Activated gamma-delta T cell (primary cell): Measurements from ENCODE around the gene CHD5.
"Not testable (repeated sequence)": the region's sequence is repeated elsewhere in the genome, so short reads cannot be mapped to it uniquely, and the experiment has no call there.

ENCODE experiments used
- DNase-seq: peaks from one replicate; lab custom pipeline; 2025; lab: John Stamatoyannopoulos, UW

CHD5 gene

GRCh38 chr1:6086358-6086757, 93.8 kb downstream of the CHD5 start:
- no peak for DNase-seq

- DNase-seq = no peak
Measured at GRCh38 chr1:6085666-6086065, 94.5 kb downstream of the CHD5 start.

DNA sequence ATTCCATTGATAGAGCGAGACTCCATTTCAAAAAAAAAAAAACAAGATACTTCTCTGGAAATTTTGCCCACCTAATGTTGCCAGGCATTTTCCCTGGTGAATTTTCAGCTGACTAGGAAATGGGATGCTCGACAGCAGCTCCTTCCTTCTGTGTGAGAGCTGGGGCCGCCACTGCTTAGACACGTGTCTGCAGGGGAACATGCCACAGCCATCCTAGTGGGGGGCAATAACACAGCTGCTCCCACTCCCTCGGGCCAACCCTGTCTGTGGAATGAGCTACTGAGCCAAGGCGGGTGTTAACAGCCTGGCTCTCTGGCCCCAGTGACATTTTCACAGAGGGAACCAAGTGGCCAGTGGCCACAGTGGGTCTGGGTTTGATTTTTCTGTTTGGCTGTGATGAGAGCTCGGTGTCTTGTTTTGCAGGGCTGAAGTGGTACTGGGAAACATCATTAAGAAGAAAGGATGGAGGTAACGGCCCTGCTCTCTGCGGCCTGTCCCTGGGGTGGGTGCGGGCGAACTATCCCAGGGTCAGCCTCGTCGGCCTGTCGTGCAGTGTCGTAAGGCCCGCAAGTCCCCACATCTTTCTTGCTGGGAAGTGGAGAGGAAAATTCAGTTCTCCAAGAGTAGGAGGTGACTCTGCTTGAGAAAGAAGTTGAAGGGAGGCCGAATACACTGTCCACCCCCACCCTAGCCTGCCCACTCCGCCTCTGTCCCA, 95.2 kb downstream of the CHD5 start:
- DNase-seq = no peak

DNA sequence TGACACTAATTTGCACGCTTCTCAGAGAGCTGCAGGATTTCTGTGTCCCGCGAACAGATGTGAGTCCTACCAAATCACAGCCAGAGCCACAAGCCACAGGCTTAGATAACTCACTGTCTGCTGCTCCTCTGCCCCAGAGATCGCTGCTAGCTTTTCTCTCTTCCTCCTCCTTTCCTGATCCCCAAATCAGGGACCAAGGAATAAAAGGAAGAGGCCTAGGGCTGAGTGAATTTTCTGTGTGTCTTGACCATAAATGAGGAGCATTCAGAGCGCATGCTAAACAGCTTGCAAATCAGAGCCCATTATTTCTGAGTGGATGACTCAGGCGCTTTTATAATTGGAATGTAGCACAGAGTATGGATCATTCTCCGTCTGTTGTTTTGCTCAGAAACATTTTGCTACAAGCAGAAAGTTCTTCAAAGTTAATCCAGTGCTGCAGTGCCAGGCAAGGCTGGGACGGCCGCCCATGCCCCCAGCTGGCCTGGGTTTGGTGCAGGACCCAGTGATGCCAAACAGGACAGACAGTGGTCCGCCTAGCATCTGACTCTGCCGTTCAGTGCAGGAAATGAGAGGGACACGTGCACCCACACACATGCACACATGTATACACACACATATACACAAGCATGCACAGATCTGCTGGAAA, 96.2 kb downstream of the CHD5 start:
- DNase-seq = no peak

GRCh38 chr1:6083385-6083784, 96.7 kb downstream of the CHD5 start:
- no peak for DNase-seq

DNA sequence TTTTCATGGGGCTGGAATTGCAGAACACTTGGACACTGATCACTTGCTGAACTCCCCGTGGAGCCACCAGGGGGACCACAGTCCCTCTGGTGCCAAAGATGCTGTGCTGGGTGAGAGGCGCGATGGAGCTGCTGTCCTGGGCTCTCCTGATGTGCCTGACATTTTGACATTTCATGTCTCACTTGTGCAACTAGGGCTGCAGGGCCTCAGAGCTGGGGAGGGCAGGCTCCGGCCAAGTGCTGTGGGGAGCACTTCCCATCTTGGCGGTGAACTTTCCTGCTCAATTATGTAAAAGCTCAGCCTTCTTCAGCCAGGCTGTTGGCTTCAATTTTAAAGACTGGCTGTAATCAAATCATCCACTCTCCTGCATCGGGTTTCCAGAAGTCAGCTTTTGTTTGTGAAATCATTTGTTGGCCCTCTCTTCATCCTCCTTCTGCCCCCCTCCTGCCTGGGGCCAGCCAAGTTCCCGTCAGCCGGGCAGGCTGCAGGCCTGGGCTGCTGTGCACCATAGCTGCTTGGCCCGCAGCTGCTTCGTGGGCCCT, 97.6 kb downstream of the CHD5 start:
- DNase-seq = no peak

GRCh38 chr1:6081901-6082300, 98.2 kb downstream of the CHD5 start:
- DNase-seq = no peak

- DNase-seq = no peak
Measured at GRCh38 chr1:6080469-6080868, 99.7 kb downstream of the CHD5 start.

DNA sequence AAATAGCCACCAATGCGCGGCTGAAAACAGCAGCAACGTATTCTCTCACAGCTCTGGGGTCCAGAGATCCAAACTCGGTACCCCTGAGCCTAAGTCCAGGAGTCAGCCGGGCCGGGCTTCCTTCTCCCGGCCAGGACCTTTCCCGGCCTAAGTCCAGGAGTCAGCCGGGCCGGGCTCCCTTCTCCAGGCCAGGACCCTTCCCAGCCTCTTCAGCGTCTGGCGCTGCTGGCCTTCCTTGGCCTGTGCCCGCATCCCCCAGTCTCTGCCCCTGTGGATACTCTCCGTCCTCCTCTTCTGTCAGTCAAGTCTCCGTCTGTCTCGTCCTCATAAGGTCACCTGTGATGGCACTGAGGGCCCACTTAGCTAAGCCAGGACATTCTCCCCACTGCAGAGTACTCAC, 102.2 kb downstream of the CHD5 start:
- no peak for DNase-seq

- DNase-seq = no peak
Measured at GRCh38 chr1:6077506-6077905, 102.6 kb downstream of the CHD5 start.

- not testable (repeated sequence) for DNase-seq
Measured at GRCh38 chr1:6077061-6077460, 103.1 kb downstream of the CHD5 start.

GRCh38 chr1:6075748-6076147, 104.4 kb downstream of the CHD5 start:
- no peak for DNase-seq

- DNase-seq = no peak
Measured at GRCh38 chr1:6074192-6074901, 105.8 kb downstream of the CHD5 start.

GRCh38 chr1:6073480-6074053, 106.6 kb downstream of the CHD5 start:
- no peak for DNase-seq

- no peak for DNase-seq
Measured at GRCh38 chr1:6072774-6073479, 107.2 kb downstream of the CHD5 start.

DNA sequence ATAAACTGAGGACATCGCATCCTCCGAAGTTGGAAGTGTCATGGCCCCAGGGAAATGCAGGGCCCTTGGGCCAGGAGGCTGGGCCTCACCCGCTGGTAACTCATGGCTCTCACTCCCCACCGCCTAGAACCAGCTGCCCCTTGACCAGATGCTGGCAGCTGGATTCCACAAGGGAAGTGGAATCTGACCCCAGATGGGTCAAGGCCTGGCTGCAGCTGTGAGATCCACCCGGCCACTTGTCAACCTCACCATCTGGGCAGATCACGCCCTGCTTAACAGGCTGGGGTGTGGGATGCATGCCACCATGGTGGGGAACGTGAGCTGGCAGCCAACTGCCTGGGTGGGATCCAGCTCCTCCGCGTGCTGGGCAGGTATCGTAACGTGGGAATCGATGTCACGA, 108.9 kb downstream of the CHD5 start:
- DNase-seq = no peak

DNA sequence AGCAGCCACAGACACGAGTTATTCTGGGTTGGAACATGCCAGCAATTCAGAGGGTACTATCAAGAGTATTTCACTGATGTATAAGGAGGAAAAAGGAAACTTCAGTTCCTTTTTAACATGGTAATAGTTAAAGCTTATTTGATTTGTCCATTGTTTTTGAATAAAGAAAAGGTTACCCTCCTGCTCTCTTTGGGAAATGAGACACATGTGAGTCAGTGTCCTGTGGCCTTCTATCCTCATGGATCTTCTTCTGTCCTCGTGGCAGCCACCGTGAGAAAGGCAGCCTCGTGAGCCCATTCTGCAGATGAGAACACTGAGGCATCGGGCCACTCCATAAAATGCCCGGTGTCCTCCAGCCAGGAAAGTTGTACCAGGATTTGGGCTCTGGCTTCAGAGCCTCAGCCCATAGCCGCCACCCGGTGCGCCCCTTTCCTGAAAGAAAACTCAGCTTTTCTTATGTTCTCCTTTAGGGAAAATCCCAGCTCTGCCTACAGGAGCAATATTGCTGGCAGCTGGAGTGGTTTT, 109.6 kb downstream of the CHD5 start:
- no peak for DNase-seq

GRCh38 chr1:6069573-6069972, 110.5 kb downstream of the CHD5 start:
- no peak for DNase-seq

GRCh38 chr1:6068932-6069331, 111.2 kb downstream of the CHD5 start:
- no peak for DNase-seq

DNA sequence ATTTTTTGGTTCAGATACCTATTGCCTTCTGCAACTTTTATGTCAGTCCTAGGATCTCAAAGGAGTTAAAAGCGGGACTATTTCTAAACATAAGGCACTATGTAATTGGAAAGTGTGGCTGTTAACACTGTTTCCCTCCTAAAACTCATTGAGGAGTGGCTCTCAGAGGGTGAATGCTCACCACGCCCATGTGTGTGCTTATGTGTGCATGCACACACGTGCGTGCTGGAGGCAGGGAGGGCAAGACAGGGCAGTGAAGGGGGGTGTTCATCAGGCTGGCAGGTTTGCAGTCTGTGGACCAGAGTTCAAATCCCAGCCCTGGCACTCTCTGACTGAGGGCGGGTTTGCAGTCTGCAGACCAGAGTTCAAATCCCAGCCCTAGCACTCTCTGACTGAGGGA, 112.0 kb downstream of the CHD5 start:
- DNase-seq = no peak

DNA sequence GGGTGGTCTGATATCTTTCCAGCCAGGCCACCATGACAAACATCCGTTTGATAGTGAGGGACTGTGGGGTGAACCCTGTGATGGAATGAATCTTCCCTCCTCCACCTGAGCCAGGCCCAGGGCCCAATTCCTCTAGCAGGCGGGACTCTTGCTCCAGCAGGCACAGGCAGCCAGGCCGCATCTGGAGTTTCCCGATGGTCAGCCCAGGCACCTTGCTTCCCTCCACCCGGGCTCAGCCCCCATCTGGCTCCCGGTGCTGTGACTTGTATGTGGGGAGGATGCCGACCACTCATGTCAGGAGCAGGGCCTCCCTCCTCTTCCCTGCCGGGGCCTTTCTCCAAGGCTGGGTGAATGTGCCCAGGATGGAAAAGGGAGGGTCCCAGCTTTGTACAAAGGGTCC, 113.4 kb downstream of the CHD5 start:
- no peak for DNase-seq
